NB4 (cell line): Measurements from ENCODE around the gene ALPL.
"Not testable (repeated sequence)": the region's sequence is repeated elsewhere in the genome, so short reads cannot be mapped to it uniquely, and the experiment has no call there.

Experiments
- MAX ChIP-seq: IDR thresholded peaks from 2 replicates; pipeline ENCODE4 v1.6.1; 2011; ENCODE audit warnings: low read depth, low read length
- POLR2A ChIP-seq: IDR thresholded peaks from 2 replicates; pipeline ENCODE4 v1.6.1; 2011; ENCODE audit warnings: mild to moderate bottlenecking; ENCODE audit not compliant: insufficient read length; ENCODE audit errors: extremely low read depth
- TF ChIP-seq, protein P1 (sequence below): IDR thresholded peaks from one replicate; pipeline ENCODE4 v1.5.1; 2012; ENCODE audit warnings: low read depth, low read length

- not testable (repeated sequence) for TF ChIP-seq POLR2A, MAX
- TF ChIP-seq, protein P1, sequence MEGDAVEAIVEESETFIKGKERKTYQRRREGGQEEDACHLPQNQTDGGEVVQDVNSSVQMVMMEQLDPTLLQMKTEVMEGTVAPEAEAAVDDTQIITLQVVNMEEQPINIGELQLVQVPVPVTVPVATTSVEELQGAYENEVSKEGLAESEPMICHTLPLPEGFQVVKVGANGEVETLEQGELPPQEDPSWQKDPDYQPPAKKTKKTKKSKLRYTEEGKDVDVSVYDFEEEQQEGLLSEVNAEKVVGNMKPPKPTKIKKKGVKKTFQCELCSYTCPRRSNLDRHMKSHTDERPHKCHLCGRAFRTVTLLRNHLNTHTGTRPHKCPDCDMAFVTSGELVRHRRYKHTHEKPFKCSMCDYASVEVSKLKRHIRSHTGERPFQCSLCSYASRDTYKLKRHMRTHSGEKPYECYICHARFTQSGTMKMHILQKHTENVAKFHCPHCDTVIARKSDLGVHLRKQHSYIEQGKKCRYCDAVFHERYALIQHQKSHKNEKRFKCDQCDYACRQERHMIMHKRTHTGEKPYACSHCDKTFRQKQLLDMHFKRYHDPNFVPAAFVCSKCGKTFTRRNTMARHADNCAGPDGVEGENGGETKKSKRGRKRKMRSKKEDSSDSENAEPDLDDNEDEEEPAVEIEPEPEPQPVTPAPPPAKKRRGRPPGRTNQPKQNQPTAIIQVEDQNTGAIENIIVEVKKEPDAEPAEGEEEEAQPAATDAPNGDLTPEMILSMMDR = not testable (repeated sequence)
These were observed 41.3 kb upstream of the ALPL start for GRCh38 chr1:21467946-21468345.
